Activated CD8-positive, alpha-beta memory T cell treated with anti-CD3 and anti-CD28 coated beads, Interleukin-2, amount 50 U/mL, for 24 hours (primary cell): ENCODE results near the gene TMPRSS5.
"Not testable (repeated sequence)": the region's sequence is repeated elsewhere in the genome, so short reads cannot be mapped to it uniquely, and the experiment has no call there.

Experiments
- DNase-seq: peaks from one replicate; pipeline ENCODE4 v3.0.0-alpha.2; 2020; ENCODE audit errors: extremely low read depth

TMPRSS5 gene

DNA sequence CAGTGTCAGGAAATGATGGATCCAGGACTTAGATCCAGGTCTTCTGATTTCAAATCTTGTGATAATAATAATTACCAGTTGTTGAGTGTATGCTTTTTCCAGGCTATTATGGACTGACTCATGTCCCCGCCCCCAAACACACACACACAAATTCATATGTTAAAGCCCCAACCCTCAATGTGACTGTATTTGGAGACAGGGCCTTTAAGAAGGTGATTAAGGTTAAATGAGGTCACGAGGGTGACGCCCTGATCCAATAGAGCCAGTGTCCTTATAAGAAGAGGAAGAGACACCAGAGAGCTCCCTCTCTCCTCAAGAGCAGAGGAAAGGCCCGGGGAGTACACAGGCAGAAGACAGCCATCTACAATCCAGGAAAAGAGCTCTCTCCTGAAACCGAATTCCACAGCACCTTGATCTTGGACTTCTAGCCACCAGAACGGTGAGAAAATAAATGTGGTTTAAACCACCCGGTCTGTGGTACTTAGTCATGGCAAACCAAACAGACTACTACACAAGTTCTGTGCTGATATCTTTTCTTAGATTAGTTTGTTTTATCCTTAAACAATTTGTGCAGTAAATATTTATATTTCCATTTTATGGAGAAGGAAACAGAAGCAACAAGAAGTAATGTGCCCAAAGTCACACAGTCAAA is 8.2 kb downstream of the TMPRSS5 start:
- no peak for DNase-seq

DNA sequence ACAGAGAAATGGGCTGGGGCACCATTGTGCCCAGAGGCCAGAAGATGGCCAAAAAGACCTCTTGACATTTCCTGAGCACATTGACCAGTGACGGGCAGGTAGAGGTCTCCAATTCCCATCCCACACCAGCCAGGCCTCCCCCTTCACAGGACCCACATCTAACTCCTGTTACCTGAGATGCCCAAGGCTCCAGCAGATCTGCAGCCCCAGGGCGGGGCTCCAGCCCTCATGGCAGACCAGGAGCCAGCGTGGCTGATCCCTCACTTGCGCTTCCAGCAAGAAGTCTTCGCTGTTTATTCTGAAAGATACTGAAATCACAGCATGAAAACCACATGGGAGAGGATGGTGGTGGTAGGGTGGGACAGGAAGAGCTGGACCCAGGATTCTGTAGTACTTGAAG is 9.0 kb downstream of the TMPRSS5 start:
- no peak for DNase-seq

DNA sequence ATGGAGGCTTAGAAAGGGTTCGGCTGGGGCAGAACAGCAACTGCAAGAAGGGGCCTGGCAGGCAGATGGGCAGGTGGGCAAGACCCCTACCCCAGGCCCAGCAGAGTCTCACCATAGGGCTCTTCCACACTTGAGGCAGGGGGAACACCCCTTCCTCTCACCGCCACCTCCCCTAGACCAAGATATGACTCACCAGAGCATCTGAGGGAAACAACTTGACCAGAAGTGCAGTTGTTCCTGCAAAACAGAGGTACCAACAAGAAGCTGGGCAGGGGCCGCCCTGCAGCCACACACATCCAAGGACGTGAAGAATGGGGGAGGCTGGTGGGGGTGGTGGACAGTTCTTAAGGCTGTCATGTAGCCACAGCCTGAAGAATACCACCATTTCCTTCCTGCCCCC is 10.9 kb downstream of the TMPRSS5 start:
- DNase-seq = no peak

DNA sequence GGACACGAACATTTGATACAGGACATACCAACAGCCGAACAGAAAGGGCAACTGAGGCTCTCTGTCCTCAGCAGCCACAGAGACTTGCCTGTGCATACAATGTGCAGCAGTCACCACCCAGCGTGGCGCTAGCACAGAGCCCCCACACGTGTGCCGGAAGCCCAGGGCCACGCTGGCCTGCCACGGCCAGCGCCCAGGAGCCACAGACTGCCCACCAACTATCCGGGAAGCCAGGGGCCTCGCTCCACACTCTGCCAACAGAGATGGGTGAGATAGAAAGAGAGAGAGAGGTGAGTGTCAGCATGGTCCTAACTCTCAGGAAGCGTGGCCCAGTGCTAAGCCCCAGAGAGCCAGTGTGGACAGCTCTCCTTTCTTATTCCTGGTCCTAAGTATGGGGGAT is 11.7 kb downstream of the TMPRSS5 start:
- DNase-seq = no peak

DNA sequence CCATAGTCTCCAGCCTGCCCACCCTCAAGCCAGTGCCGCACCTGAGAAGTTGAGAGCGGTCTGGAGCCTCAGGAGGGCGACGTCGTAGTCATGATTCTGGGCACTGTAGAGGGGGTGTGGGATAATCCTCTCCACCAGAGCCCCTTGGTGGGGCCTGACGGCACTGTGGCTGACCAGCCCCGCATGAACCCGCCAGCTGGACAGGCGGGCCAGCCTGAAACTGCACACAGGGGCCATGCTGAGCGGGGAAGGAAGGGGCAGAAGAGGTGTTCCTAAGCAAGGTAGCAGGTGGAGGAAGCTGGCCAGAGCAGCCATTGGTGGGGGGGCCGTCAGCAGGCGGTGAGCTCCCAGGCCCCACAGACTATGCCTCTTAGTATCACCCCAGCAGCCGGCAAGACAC is 13.1 kb downstream of the TMPRSS5 start:
- no peak for DNase-seq

DNA sequence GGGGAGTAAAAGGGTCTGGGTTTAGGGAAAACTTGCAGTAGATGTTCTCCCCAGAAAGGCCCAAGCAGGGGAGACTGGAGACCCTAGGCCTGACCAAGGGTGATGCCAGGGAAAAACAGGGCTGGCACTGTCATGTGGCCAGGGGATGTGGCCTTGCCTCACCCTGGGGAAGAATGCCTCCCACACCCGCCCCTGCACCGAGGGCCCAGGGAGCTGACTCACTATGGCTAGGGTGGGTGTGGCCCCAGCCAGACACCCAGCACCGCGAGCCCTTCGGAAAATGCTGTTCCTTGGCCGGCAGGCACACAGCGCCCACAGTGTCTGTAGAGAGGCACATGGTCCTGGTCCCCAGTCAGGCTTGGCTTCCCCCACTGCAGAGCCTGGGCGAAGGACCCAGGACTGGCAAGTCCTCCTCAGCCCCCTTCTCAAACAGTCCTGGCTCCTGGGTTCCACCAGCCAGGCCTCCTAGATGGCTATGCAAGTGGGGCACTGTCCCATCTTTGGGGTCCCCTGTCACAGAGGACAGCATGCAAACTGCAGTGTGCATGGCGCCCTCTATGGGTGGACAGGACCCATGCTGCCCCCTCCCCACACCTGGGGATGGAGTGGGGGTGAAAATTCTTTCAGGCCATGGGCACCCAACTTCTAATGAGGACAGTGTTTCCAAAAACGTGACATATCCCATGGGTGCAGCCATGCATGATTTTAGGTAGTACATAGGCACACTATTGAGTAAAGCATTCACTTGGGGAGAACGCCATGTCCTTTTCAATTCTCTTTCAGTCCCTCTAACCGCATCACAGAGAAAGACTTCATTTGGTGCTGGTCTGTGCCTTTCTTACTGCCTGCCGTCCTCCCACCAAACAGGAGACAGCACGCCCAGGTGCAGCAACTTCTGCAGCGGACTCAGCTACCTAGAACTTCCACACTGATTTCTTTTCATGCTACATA is 15.2 kb downstream of the TMPRSS5 start:
- no peak for DNase-seq

DNA sequence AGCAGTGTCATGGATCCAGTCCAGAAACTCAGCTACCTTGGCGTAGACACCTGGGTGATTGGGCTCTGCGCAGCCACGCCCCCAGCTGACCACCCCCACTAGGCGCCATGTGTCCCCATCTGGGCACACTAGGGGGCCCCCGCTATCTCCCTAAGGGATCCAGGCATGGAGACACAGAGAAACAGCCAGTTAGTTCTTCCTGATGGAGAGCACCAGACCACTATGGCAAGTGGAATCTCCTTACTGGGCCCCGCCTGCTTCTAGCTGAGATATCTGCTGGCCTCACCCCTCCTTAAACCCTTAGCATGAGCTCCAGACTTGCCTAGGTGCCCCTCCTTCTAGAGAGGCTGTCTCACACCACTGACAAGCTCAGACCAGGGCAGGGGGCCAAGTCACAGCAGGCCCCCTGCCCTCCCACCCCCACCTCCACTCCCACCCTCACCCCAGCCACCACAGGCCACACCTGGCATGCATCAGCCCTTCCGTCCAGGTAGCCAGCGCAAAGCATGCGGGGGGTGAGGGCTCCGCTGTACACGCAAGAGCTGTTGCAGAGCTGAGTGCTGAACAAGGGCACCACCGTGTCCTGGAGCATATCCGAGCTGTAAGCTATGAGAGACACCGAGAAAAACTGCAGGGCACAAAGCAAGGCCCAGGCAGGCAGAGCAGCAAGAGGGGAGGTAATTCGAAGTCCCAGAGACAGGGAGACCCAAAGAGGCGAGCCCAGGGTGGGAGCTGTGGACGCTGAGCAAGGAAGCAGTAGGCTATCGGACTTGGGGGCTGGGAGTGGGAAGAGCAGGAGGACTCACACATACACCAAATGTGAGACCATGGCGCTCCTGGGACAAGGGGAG is 16.1 kb downstream of the TMPRSS5 start:
- DNase-seq = no peak

DNA sequence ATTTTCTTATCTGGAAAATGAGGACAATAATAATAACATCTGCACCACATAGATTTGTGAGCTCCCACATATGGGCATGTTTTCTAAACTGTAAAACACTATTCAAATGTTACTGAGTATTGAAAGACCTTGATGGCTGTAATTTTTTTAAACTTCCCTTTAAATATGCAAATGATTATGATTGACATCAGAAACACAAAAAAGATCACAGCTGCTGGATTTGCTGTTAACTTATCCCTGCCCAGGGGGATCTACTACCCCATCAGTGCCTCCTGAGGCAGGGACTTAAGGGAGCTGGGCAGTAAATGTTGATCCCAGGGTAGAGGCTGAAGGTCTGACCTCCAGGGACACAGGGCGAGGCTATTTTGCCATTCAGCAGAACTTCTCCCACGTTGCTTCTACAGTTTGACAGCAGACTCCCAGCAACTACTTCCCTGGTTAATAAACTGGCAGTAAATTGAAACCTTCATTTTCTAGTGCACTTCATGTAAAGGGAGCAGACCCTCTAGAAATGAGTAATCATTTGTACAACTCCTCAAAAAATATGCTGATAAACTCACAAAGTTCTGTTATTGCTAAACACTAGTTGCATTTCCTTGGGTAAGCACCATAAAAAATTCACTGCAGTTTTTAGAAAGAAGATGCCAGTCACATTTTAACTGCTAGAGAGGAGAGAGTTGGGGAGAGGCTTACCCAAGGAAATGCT is 20.3 kb downstream of the TMPRSS5 start:
- no peak for DNase-seq

DNA sequence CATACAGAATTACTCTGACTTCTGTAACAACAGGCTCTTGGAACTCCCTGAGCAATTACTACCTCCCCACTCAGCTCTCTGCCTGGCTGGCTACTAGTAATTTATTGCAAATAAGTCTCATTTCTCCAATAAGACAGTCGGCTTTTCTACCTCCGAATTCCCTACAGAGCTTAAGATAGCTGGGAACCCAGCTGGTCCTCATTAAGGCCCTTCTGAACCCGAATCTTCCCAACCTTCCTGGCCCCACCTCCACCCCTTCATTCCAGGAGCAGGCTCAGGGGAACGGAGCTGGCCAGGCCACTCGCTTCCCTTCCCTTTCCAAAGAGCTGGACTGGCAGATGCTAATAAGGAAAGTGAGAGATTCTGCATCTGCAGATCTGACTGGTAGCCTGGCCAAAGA is 21.6 kb downstream of the TMPRSS5 start:
- no peak for DNase-seq

DNA sequence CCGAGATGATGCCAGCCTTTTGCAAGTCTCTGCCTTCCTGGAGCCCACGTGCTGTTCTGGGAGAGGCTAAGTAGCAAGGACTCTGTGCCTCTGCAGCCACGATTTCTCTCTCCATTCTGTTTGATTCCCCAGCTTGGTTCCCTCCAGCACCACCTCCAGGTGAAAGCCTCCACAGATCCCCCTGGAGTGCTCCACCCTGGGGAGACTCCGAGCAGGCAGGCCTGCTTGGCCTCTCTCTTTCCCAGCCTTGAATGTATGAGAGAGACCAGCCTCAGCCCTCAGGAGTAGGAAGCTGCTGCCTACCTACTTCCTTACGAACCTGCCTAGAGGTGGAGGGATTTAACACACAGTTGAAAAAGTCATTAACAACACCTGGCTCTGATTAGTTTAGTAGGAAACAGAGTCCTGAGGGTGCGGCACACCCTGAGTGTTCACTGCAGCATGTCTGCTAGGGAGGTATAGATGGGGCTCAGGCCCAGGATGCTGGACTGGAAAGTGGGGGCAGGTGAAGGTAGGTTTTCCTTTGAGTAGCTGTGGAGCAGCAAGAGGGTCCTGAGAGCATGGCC is 22.5 kb downstream of the TMPRSS5 start:
- DNase-seq = no peak

DNA sequence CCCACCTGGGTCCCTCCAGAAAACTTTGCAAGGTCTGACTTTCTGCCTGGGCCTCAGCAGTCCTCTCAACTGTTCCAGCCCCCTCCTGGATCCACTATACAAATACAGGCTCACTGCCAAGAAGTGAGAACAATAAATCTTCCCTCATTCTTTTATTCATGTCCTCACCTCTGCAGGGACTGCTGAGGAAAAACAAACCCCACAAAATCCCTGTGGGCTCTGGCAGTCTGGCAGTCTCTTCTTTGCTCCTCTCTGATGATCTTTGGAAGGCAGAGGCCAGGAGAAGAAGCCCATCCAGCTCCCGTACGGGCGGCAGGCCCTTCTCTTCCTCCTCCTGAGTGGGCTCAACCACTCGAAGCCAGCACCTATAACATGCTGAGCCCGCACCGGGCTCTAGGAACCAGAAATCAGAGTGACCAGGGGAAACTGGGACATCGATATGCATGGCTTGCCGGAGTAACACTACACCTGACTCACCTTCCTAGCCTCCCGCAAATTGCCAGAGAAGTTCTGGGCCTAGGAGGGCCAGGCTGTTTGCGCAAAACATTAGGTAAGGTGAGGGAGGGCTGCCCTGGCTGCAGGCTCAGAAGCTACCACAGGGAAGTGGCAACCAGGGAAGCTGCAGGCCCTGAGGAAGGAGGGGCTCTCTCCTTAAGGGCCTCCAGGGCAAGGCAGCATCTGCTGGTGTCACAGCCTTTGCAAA is 24.2 kb downstream of the TMPRSS5 start:
- no peak for DNase-seq

DNA sequence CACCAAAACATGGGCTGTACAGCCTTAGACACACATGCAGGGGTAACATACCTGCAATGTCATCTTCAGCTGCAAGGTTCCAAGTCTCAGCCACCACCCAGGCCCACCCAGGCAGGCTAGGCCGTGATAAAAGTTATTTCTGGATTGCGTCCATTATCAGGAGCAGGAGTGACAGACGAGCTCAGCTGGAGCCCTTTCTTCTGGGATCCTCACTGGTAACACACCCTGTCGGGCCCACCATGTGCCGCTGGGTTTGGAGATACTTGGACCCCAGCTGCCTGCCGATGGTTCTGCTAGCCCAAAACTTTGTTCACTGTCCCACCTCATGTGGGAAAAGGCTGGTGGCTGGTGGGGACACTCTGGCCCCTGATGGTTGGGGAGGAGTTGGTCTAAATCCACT is 24.8 kb downstream of the TMPRSS5 start:
- no peak for DNase-seq

DNA sequence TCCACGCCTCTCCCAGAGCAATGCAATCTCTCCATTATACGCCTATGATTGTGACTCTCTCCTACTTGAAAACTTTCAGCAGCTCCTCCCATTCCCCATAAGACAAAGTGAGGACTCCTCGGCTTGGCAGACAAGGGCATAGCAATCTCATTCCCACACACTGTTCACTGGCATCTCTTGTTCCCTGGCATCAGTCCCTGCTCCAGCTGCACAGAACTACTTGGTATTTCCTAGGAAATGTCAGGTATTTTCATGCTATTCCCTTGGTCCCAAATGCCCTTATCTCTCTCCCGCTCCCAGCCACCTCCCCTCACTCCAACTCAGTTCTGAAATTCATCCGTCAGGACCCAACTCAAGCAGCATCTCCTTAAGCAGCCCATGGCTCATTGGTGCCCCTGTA is 28.4 kb downstream of the TMPRSS5 start:
- no peak for DNase-seq

DNA sequence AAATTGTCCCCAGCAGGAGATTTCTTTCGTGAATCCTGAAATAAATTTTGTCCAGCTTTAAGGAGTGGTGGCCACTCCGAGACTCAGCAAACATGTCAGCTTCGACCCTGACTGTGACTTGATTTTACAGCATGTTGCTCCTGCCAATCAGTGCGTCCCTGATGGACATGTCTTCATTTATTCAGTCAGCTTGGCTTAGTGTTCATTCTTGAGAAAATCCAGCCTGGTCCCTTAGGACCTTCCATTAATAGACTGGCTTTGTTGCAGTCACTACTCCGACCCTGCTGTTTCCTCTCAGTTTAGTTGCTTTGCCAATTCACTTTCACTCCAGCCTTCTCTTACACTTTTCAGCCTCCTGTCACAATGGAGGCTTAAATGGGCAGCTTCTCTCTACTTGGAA is 30.5 kb downstream of the TMPRSS5 start:
- no peak for DNase-seq

DNA sequence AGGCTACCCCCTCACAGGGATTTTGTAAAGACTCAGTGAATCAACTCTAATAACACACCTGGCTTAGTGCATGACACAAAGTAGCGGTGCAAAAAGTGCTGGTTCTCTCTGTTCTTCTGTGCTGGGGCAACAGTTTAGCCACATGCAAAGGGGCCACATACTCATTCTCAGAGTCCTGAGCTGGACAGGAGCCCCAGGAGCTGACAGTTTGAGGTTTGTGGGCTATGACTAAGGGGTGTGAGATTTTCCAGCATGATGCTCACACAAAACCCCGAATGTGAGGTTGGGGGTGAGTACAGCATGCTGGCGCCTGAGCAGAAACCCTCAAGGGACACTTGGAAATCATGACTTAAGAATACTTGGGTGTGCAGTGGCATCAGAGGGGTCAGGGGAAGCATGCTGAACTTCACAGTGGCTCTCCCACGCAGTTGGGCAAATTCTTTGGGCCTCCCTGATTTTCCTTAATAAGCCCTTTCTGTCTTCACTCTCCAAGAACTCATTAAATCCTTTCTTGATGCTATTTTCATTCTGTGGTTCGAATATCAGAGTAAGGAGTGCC is 31.0 kb downstream of the TMPRSS5 start:
- DNase-seq = no peak

DNA sequence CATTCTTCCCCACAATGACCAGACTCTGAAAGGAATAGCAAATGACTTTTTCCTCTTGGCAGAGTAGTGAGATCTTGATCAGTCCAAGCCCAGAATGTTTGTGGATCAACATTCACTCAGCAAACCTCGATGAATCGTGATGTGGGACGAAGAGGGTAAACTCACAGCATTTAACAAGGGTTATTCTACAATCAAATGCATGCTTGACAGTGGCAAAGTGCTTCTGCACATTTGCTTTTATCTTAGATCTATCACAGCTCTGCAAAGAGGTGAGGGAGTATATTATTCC is 31.8 kb downstream of the TMPRSS5 start:
- DNase-seq = no peak

DNA sequence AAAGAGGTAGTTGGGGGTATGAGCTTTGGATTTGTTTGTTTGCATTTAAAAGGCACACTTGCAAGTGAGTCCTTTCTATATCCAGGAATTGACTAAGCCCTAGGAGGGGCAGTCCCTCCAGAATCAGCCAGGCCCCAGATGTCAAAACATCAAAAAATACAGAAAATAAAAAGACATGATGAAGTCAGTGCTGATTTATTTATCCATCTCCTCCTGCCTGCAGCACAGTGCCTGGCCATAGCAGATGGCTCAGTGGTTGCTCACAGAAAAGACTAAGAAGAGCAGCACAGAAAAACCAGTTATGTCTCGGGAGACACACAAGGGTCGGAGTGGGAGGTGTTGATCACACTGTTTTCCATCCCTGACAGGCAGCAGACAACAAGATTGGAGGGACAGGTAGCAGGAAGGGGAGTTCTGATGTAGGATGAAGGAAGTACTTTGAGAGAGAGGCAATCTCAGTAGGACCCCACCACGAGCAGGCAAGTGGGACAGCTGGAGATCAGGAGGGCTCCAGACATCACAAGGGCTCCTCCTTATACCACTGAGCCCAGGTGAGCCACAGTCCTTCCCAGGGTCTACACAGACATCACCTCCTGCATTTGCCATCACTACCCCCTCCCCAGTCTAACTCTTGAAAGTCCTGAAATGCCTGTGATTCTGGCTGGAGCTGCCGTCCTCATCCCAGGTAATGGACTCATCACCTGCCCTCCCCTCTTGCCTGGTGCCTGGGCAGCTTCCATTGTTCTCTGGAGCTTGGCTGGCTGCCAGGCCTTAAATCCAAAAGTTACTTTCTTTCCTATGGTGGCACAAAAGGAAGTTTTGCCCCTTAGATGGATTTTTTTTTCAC is 32.3 kb downstream of the TMPRSS5 start:
- no peak for DNase-seq

DNA sequence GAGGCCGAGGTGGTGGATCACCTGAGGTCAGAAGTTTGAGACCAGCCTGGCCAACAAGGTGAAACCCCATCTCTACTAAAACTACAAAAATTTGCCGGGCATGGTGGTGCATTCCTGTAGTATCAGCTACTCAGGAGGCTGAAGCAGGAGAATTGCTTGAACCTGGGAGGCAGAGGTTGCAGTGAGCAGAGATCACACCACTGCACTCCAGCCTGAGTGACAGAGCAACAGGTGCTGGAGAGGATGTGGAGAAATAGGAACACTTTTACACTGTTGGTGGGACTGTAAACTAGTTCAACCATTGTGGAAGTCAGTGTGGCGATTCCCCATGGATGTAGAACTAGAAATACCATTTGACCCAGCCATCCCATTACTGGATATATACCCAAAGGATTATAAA is 34.2 kb downstream of the TMPRSS5 start:
- DNase-seq = not testable (repeated sequence)

DNA sequence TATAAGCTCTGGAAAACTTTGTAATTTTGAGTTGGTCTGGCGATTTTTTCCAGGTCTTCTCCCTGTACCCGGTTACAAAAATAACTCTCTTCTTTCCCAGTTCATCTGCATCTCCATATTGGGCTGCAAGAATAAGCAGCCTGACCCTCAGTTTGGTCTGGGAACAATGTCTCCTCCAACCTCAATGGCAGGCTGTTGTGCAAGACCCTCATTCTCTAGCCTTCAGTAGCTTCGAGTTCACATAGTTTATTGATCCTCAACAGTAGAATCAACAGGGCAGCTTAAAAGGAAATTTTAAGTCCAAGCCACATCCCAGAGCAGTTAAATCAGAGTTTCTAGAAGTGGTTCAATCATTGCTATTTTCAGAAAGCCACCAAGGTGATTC is 35.3 kb downstream of the TMPRSS5 start:
- no peak for DNase-seq
